Omental fat pad (tissue), 4 donors: ENCODE data around the gene GARNL3. TPM values are rescaled to one million over a fixed set of nuclear protein-coding genes. Genes with fewer than 3 reads are reported as not detected.

Experiments
- ATAC-seq: fragments of 150-250 bp; one replicate; pipeline ENCODE4 v1.9.1; 2016; ENCODE audit warnings: mild to moderate bottlenecking, moderate library complexity; ENCODE audit not compliant: low FRiP score
- DNase-seq: peaks from one replicate; pipeline ENCODE4 v3.0.0-alpha.2; 2019; ENCODE audit warnings: low spot score
- total RNA-seq, 4 donors: library from RNA; depleted of rRNA; stranded (reverse); fragments of >200 nt; gene quantifications; one replicate each; pipeline ENCODE4 v1.1.0, GENCODE V29; 2016
- TF ChIP-seq, protein P1 (sequence below), 3 donors: fragments of 450-650 bp; IDR thresholded peaks; one replicate each; pipeline ENCODE4 v1.5.1; 2016 to 2017; ENCODE audit warnings: antibody characterized with exemption in 3 of 3, mild to moderate bottlenecking in 3 of 3, moderate library complexity in 2 of 3

The GARNL3 gene
- total RNA-seq, 4 donors from 2014 or later, result 10.0 to 27.0 (median 15.7) TPM

DNA sequence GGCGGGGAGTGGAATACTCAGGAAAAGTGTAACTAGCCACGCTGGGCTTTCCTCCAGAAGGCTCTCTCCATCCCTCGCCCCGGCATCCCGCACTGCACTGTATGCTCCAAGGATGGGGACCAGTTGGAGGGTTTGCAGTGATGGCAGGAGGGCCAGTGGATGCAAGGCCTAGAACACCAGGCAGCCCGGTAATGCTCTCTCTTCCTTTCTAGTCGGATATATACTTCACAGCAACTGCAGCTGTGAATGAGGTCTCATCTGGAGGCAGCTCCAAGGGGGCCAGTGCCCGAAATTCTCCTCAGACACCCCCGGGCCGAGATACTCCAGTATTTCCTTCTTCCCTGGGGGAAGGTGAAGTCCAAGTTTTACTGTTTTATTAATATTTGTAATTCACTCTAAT lies 122.4 kb downstream of the GARNL3 start:
- TF ChIP-seq, protein P1, sequence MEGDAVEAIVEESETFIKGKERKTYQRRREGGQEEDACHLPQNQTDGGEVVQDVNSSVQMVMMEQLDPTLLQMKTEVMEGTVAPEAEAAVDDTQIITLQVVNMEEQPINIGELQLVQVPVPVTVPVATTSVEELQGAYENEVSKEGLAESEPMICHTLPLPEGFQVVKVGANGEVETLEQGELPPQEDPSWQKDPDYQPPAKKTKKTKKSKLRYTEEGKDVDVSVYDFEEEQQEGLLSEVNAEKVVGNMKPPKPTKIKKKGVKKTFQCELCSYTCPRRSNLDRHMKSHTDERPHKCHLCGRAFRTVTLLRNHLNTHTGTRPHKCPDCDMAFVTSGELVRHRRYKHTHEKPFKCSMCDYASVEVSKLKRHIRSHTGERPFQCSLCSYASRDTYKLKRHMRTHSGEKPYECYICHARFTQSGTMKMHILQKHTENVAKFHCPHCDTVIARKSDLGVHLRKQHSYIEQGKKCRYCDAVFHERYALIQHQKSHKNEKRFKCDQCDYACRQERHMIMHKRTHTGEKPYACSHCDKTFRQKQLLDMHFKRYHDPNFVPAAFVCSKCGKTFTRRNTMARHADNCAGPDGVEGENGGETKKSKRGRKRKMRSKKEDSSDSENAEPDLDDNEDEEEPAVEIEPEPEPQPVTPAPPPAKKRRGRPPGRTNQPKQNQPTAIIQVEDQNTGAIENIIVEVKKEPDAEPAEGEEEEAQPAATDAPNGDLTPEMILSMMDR (IDR thresholded peaks at IDR 0.05), result no peak
- DNase-seq, result no peak
- ATAC-seq, result no peak

DNA sequence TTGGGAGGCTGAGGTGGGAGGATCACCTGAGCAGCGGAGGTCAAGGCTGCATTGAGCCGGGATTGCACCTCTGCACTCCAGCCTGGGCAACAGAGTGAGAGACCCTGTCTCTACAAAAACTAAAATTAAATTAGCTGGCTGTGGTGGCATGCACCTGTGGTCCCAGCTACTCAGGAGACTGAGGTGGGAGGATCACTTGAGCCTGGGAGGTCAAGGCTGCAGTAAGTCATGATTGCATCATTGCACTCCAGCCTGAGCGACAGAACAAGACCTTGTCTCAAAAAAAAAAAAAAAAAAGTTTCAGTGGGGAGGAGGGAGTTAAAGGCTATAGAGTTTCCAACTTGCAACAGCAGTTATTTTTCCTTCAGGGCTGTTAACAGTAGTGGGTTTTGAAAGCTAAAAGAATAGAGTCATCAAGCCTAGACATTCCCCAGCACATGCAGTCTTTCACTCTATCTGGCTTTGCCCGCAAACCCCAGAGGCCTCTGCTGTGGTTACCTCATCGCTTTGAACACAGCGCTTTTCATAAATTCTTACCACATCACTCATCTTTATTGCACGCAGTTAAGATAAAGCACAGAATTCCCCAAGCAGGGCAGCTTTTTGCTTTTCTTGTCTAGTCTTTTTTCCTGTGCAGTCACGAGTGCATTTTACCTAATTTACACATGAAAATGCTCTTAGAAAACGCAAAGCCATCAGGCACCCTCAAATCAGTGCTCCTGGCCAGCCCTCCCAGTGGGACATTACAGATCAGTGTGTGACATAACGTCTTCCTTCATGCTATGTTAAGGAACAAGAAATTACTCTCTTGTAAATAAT lies 123.7 kb downstream of the GARNL3 start:
- ATAC-seq, result peak; percentile 97

DNA sequence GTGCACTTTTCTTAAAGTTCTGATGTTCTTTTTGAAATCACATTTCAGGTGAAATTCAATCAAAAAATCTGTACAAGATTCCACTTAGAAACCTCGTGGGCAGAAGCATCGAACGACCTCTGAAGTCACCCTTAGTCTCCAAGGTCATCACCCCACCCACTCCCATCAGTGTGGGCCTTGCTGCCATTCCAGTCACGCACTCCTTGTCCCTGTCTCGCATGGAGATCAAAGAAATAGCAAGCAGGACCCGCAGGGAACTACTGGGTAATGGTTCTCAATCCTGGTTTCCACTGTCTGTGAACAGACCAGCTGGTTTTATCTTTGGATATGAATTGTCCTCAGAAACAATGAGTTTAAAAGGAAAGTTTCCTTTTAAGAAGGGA lies 124.3 kb downstream of the GARNL3 start:
- no peak for ATAC-seq
- TF ChIP-seq, protein P1 (IDR thresholded peaks at IDR 0.05), result no peak

More for the DNA sequence above, 123.7 kb downstream of the GARNL3 start:
- no peak for DNase-seq
- TF ChIP-seq, protein P1 (IDR thresholded peaks at IDR 0.05), result no peak

DNA sequence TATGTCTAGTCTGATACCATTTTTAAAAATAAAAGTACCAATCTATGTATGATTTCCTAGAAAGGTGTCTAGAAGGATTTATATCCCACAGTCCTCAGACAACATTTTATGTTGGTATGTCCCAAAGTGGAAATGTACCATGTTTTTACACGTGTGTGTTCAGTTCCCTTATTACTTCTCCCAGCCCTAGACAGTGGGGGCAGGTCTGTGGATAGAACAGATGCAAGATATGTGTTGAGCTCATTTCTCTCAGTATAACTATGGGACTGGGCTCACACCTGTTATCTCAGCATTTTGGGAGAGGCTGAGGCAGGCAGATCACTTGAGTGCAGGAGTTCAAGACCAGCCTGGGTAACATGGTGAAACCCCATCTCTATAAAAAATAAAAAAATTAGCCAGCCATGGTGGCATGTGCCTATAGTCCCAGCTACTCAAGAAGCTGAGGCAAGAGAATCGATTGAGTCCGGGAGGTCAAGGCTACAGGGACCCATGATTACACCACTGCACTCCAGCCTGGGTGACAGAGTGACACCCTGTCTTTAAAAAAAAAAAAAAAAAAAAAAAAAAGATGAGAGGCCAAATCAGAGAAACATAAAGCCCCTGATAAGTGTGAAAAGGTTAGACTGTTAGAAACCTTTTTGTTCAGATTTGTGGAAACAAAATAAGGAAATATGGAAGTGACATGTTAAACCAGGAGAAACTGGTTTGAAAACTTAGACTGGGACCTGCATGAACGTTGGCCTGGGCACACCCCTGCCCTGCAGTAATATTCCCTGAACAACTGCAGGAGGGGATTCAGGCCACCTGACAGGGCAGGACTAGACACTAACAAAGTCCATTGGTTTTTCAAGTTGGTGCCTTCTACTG lies 125.0 kb downstream of the GARNL3 start:
- TF ChIP-seq, protein P1 (IDR thresholded peaks at IDR 0.05), result no peak
- ATAC-seq (no peak), DNase-seq (no peak)

More for the DNA sequence above, 124.3 kb downstream of the GARNL3 start:
- no peak for DNase-seq

DNA sequence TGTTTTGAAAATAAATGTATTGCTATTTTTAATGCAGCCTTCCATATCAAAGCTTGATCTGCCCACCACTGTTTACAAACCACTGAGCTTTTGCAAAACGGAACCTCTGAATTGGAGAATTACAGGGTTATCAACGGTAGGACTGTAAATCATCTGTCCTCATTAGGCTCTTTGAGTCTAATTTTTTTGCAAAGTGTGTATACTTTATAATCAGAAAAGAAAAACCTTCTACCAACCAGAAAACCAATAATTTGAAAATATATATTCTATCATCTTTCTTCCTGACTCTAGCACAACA lies 125.6 kb downstream of the GARNL3 start:
- TF ChIP-seq, protein P1 (IDR thresholded peaks at IDR 0.05), result no peak
- DNase-seq (no peak), ATAC-seq (no peak)

DNA sequence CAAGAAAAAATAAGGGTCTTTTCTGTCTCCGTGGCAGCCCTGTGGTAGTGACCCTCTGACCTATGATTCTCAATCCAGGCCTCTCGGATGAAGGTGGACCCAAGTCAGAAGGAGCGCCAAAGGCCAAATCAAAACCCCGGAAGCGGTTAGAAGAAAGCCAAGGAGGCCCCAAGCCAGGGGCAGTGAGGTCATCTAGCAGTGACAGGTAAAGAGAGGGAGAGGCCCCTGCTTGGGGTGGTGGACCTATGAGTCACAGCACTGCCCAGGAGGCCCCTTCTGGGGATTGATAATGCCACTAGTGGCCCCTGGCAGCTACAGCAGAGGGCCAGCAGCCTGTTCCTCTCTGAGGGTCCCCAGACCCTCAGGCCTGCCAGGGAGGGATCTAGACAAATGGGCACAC lies 126.0 kb downstream of the GARNL3 start:
- TF ChIP-seq, protein P1 (IDR thresholded peaks at IDR 0.05), result no peak
- DNase-seq, result no peak
- no peak for ATAC-seq
